GM23338 (cell line): ENCODE data around the gene OR4K13. TPM values are rescaled to one million over a fixed set of nuclear protein-coding genes. Genes with fewer than 3 reads are reported as not detected.

Source experiments
- ATAC-seq: fragments of 200-7000 bp; cut with Tn5 transposase; 3 replicates; pipeline ENCODE4 v1.9.1; 2020
- DNase-seq: peaks from one replicate; pipeline ENCODE4 v3.0.0-alpha.2; 2015; ENCODE audit warnings: low spot score
- H2AFZ ChIP-seq: fragments of 200-600 bp; sonication (generic); 2 replicates; pipeline ENCODE4 v1.8.0; 2016; ENCODE audit warnings: antibody characterized with exemption, mild to moderate bottlenecking, moderate library complexity
- H3F3A ChIP-seq: fragments of 200-600 bp; sonication (generic); replicated peaks from 2 replicates; pipeline ENCODE4 v1.8.0; 2017; ENCODE audit warnings: antibody characterized with exemption, mixed run types, low read depth
- H3K27ac ChIP-seq: fragments of 200-600 bp; sonication (generic); 2 replicates; pipeline ENCODE4 v1.6.1; 2016; ENCODE audit warnings: low read depth
- H3K27me3 ChIP-seq: fragments of 200-600 bp; sonication (generic); 2 replicates; pipeline ENCODE4 v1.8.0; 2016; ENCODE audit warnings: mild to moderate bottlenecking, mixed run types, moderate library complexity; ENCODE audit not compliant: insufficient read depth
- H3K36me3 ChIP-seq: fragments of 200-600 bp; sonication (generic); 2 replicates; pipeline ENCODE4 v1.8.0; 2016; ENCODE audit warnings: mild to moderate bottlenecking; ENCODE audit not compliant: insufficient read depth
- H3K4me1 ChIP-seq: fragments of 200-600 bp; sonication (generic); 2 replicates; pipeline ENCODE4 v1.8.0; 2016; ENCODE audit warnings: mild to moderate bottlenecking, moderate library complexity; ENCODE audit not compliant: insufficient read depth
- H3K4me2 ChIP-seq: fragments of 200-600 bp; sonication (generic); 2 replicates; pipeline ENCODE4 v1.7.1; 2017; ENCODE audit warnings: mixed run types
- H3K4me3 ChIP-seq: fragments of 200-600 bp; sonication (generic); 2 replicates; pipeline ENCODE4 v1.6.1; 2016; ENCODE audit warnings: mixed run types
- H3K79me2 ChIP-seq: fragments of 200-600 bp; sonication (generic); replicated peaks from 2 replicates; pipeline ENCODE4 v1.8.0; 2017; ENCODE audit warnings: mild to moderate bottlenecking; ENCODE audit not compliant: insufficient read depth
- H3K9me2 ChIP-seq: fragments of 200-600 bp; sonication (generic); 2 replicates; pipeline ENCODE4 v1.8.0; 2017; ENCODE audit not compliant: insufficient read depth
- H4K20me1 ChIP-seq: fragments of 200-600 bp; sonication (generic); replicated peaks from 2 replicates; pipeline ENCODE4 v1.8.0; 2017; ENCODE audit warnings: mild to moderate bottlenecking; ENCODE audit not compliant: insufficient read depth
- H3K27ac Mint-ChIP-seq: 2 replicates; pipeline ENCODE4 v1.8.0; 2020; ENCODE audit warnings: inconsistent platforms, mild to moderate bottlenecking, moderate library complexity, mixed read lengths
- H3K27me3 Mint-ChIP-seq: 3 replicates; pipeline ENCODE4 v1.8.0; 2022; ENCODE audit warnings: low read depth, mild to moderate bottlenecking, moderate library complexity, mixed read lengths, inconsistent platforms; ENCODE audit not compliant: insufficient read depth, poor library complexity
- H3K36me3 Mint-ChIP-seq: 3 replicates; pipeline ENCODE4 v1.8.0; 2021; ENCODE audit warnings: low read depth, mild to moderate bottlenecking, inconsistent platforms, moderate library complexity, mixed read lengths
- H3K4me1 Mint-ChIP-seq: 3 replicates; pipeline ENCODE4 v1.8.0; 2020; ENCODE audit warnings: mild to moderate bottlenecking, inconsistent platforms, mixed read lengths
- H3K4me3 Mint-ChIP-seq: 3 replicates; pipeline ENCODE4 v1.8.0; 2021; ENCODE audit warnings: moderate library complexity, mild to moderate bottlenecking, inconsistent platforms, mixed read lengths
- H3K9me3 Mint-ChIP-seq: 3 replicates; pipeline ENCODE4 v1.8.0; 2020; ENCODE audit warnings: moderate library complexity, mild to moderate bottlenecking, inconsistent platforms, mixed read lengths
- CREB1 ChIP-seq: fragments of 250-450 bp; sonication (Bioruptor Pico); IDR thresholded peaks from 2 replicates; pipeline ENCODE4 v1.5.0; 2020; ENCODE audit warnings: low read depth, mild to moderate bottlenecking, moderate library complexity
- EZH2 ChIP-seq: fragments of 200-600 bp; sonication (generic); IDR thresholded peaks from one replicate; pipeline ENCODE4 v1.8.0; 2017; ENCODE audit warnings: antibody characterized with exemption, mild to moderate bottlenecking, low read depth; ENCODE audit not compliant: unreplicated experiment
- EZH2phosphoT487 ChIP-seq: fragments of 200-600 bp; sonication (generic); IDR thresholded peaks from one replicate; pipeline ENCODE4 v1.8.1; 2018; ENCODE audit warnings: antibody characterized with exemption; ENCODE audit not compliant: unreplicated experiment
- REST ChIP-seq: IDR thresholded peaks from one replicate; pipeline ENCODE4 v1.6.1; 2018; ENCODE audit warnings: antibody characterized with exemption; ENCODE audit not compliant: unreplicated experiment
- STAT1 ChIP-seq: IDR thresholded peaks from one replicate; pipeline ENCODE4 v1.6.1; 2016; ENCODE audit warnings: antibody characterized with exemption; ENCODE audit not compliant: unreplicated experiment
- ZNF331 ChIP-seq: fragments of 250-450 bp; sonication (Bioruptor Pico); IDR thresholded peaks from 2 replicates; pipeline ENCODE4 v1.5.0; 2020; ENCODE audit warnings: low read depth, mild to moderate bottlenecking, moderate library complexity
- polyA plus RNA-seq: library from polyadenylated mRNA; unstranded; fragments of >200 nt; fragmentation: Nextera tagmentation; extraction: Ambion mirVana; gene quantifications from 2 replicates; pipeline ENCODE4 v1.2.1, GENCODE V29; 2016
- total RNA-seq: library from RNA; depleted of rRNA; stranded (reverse); fragments of >200 nt; shearing (Covaris generic); gene quantifications from 2 replicates; pipeline ENCODE4 v1.2.3, GENCODE V29; 2014
- TF ChIP-seq, protein P1 (sequence below), 2 experiments: fragments of 200-600 bp in 1 of 2; sonication (generic) in 1 of 2; conservative IDR thresholded peaks; 2 replicates each; pipeline versions ENCODE4 v1.5.1 to v1.6.1; 2016 to 2017; ENCODE audit warnings: antibody characterized with exemption in 2 of 2, low read depth in 2 of 2, mild to moderate bottlenecking in 2 of 2, moderate library complexity in 1 of 2
- TF ChIP-seq, protein P2 (sequence below): fragments of 250-450 bp; sonication (Bioruptor Pico); IDR thresholded peaks from 2 replicates; pipeline ENCODE4 v1.5.0; 2020; ENCODE audit warnings: mild to moderate bottlenecking, moderate library complexity
- TF ChIP-seq, protein P3 (sequence below): IDR thresholded peaks from 2 replicates; pipeline ENCODE4 v1.6.1; 2016; ENCODE audit warnings: antibody characterized with exemption

Gene OR4K13
- total and polyA plus RNA-seq, 2 experiments from 2014 or later = not detected

- no peak overlapping the region for H3K4me2 ChIP-seq
- H3K4me3 ChIP-seq = no peak overlapping the region
- ATAC-seq = no peak
- Mint-ChIP-seq H3K4me3 (no peak overlapping the region), H3K4me1 (no peaks in the 10 kb centered on the region), H3K27me3 (no peaks in the 10 kb centered on the region), H3K27ac (no peak overlapping the region), H3K9me3 (peaks cover 87% of the 10 kb centered on the region), H3K36me3 (peaks cover 17% of the 10 kb centered on the region)
- no peaks in the 10 kb centered on the region for H3K9me2 ChIP-seq
- no peaks in the 10 kb centered on the region for H3F3A ChIP-seq
- H3K27ac ChIP-seq = no peak overlapping the region
- no peaks in the 10 kb centered on the region for H3K27me3 ChIP-seq
- TF ChIP-seq, protein P1, sequence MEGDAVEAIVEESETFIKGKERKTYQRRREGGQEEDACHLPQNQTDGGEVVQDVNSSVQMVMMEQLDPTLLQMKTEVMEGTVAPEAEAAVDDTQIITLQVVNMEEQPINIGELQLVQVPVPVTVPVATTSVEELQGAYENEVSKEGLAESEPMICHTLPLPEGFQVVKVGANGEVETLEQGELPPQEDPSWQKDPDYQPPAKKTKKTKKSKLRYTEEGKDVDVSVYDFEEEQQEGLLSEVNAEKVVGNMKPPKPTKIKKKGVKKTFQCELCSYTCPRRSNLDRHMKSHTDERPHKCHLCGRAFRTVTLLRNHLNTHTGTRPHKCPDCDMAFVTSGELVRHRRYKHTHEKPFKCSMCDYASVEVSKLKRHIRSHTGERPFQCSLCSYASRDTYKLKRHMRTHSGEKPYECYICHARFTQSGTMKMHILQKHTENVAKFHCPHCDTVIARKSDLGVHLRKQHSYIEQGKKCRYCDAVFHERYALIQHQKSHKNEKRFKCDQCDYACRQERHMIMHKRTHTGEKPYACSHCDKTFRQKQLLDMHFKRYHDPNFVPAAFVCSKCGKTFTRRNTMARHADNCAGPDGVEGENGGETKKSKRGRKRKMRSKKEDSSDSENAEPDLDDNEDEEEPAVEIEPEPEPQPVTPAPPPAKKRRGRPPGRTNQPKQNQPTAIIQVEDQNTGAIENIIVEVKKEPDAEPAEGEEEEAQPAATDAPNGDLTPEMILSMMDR (conservative IDR thresholded peaks at IDR 0.05; ENCODE audit: low read depth in 2 of 2) = no peak
- no peak overlapping the region for H2AFZ ChIP-seq
- DNase-seq = no peak
- no peaks in the 10 kb centered on the region for H3K79me2 ChIP-seq
- no peaks in the 10 kb centered on the region for H3K4me1 ChIP-seq
- H4K20me1 ChIP-seq = no peaks in the 10 kb centered on the region
- peaks cover 7% of the 10 kb centered on the region; the same call in 1 of the 2 replicates for H3K36me3 ChIP-seq
Measured at GRCh38 chr14:20008156-20008555, 27.7 kb downstream of the OR4K13 start.

- ATAC-seq (no peak), DNase-seq (no peak)
- H3K27me3 ChIP-seq = no peaks in the 10 kb centered on the region
- Mint-ChIP-seq H3K9me3 (peaks cover 72% of the 10 kb centered on the region), H3K27me3 (peaks cover 5% of the 10 kb centered on the region), H3K36me3 (peaks cover 16% of the 10 kb centered on the region), H3K27ac (no peak overlapping the region), H3K4me3 (no peak overlapping the region), H3K4me1 (no peaks in the 10 kb centered on the region)
- H3K4me2 ChIP-seq = no peak overlapping the region
- H3F3A ChIP-seq = no peaks in the 10 kb centered on the region
- no peak overlapping the region for H2AFZ ChIP-seq
- H3K9me2 ChIP-seq = no peaks in the 10 kb centered on the region
- no peak overlapping the region for H3K4me3 ChIP-seq
- peaks cover 4% of the 10 kb centered on the region; the same call in 1 of the 2 replicates for H3K36me3 ChIP-seq
- H4K20me1 ChIP-seq = no peaks in the 10 kb centered on the region
- no peaks in the 10 kb centered on the region for H3K4me1 ChIP-seq
- no peaks in the 10 kb centered on the region for H3K79me2 ChIP-seq
- H3K27ac ChIP-seq = no peak overlapping the region
- TF ChIP-seq STAT1 = no peak
- TF ChIP-seq, protein P2, sequence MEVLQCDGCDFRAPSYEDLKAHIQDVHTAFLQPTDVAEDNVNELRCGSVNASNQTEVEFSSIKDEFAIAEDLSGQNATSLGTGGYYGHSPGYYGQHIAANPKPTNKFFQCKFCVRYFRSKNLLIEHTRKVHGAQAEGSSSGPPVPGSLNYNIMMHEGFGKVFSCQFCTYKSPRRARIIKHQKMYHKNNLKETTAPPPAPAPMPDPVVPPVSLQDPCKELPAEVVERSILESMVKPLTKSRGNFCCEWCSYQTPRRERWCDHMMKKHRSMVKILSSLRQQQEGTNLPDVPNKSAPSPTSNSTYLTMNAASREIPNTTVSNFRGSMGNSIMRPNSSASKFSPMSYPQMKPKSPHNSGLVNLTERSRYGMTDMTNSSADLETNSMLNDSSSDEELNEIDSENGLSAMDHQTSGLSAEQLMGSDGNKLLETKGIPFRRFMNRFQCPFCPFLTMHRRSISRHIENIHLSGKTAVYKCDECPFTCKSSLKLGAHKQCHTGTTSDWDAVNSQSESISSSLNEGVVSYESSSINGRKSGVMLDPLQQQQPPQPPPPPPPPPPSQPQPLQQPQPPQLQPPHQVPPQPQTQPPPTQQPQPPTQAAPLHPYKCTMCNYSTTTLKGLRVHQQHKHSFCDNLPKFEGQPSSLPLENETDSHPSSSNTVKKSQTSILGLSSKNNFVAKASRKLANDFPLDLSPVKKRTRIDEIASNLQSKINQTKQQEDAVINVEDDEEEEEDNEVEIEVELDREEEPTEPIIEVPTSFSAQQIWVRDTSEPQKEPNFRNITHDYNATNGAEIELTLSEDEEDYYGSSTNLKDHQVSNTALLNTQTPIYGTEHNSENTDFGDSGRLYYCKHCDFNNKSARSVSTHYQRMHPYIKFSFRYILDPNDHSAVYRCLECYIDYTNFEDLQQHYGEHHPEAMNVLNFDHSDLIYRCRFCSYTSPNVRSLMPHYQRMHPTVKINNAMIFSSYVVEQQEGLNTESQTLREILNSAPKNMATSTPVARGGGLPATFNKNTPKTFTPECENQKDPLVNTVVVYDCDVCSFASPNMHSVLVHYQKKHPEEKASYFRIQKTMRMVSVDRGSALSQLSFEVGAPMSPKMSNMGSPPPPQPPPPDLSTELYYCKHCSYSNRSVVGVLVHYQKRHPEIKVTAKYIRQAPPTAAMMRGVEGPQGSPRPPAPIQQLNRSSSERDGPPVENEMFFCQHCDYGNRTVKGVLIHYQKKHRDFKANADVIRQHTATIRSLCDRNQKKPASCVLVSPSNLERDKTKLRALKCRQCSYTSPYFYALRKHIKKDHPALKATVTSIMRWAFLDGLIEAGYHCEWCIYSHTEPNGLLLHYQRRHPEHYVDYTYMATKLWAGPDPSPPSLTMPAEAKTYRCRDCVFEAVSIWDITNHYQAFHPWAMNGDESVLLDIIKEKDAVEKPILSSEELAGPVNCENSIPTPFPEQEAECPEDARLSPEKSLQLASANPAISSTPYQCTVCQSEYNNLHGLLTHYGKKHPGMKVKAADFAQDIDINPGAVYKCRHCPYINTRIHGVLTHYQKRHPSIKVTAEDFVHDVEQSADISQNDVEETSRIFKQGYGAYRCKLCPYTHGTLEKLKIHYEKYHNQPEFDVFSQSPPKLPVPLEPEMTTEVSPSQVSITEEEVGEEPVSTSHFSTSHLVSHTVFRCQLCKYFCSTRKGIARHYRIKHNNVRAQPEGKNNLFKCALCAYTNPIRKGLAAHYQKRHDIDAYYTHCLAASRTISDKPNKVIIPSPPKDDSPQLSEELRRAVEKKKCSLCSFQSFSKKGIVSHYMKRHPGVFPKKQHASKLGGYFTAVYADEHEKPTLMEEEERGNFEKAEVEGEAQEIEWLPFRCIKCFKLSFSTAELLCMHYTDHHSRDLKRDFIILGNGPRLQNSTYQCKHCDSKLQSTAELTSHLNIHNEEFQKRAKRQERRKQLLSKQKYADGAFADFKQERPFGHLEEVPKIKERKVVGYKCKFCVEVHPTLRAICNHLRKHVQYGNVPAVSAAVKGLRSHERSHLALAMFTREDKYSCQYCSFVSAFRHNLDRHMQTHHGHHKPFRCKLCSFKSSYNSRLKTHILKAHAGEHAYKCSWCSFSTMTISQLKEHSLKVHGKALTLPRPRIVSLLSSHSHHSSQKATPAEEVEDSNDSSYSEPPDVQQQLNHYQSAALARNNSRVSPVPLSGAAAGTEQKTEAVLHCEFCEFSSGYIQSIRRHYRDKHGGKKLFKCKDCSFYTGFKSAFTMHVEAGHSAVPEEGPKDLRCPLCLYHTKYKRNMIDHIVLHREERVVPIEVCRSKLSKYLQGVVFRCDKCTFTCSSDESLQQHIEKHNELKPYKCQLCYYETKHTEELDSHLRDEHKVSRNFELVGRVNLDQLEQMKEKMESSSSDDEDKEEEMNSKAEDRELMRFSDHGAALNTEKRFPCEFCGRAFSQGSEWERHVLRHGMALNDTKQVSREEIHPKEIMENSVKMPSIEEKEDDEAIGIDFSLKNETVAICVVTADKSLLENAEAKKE (CRISPR knock-in tag) = no peak
- TF ChIP-seq, protein P3, sequence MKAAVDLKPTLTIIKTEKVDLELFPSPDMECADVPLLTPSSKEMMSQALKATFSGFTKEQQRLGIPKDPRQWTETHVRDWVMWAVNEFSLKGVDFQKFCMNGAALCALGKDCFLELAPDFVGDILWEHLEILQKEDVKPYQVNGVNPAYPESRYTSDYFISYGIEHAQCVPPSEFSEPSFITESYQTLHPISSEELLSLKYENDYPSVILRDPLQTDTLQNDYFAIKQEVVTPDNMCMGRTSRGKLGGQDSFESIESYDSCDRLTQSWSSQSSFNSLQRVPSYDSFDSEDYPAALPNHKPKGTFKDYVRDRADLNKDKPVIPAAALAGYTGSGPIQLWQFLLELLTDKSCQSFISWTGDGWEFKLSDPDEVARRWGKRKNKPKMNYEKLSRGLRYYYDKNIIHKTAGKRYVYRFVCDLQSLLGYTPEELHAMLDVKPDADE = no peak
- TF ChIP-seq ZNF331 (CRISPR knock-in tag) = no peak
- no peak for TF ChIP-seq EZH2phosphoT487
- no peak for TF ChIP-seq EZH2
- TF ChIP-seq CREB1 (CRISPR knock-in tag) = no peak
- TF ChIP-seq REST = no peak
Measured at GRCh38 chr14:20002319-20002718, 33.5 kb downstream of the OR4K13 start.
